OCI-LY3 (cell line): ENCODE data around the gene SERPINA4.

Source experiments
- CTCF ChIP-seq: fragments of 200-600, 300-600 bp; sonication (generic); IDR thresholded peaks from 2 replicates; pipeline ENCODE4 v1.5.1; 2014; ENCODE audit warnings: antibody characterized with exemption, low read length, low read depth
- EZH2phosphoT487 ChIP-seq: fragments of 200-600 bp; shearing (Covaris generic); IDR thresholded peaks from 2 replicates; pipeline ENCODE4 v1.6.1; 2018; ENCODE audit warnings: antibody characterized with exemption, mixed run types, low read depth

GRCh38 chr14:94545131-94545841 lies 16.0 kb upstream of the SERPINA4 start:
- TF ChIP-seq CTCF (no peak), EZH2phosphoT487 (no peak)
